Stimulated activated CD8-positive, alpha-beta memory T cell treated with anti-CD3 and anti-CD28 coated beads, Interleukin-15, amount 100 ng/mL, for 48 hours (primary cell): Measurements from ENCODE around the gene SLC16A12.
"Not testable (repeated sequence)": the region's sequence is repeated elsewhere in the genome, so short reads cannot be mapped to it uniquely, and the experiment has no call there.

Experiments
- DNase-seq, 2 donors: peaks; one replicate each; pipeline ENCODE4 v3.0.0-alpha.2; 2020; ENCODE audit warnings: low read depth in 2 of 2

SLC16A12 gene

GRCh38 chr10:89548673-89549072 is 13.3 kb upstream of the SLC16A12 start:
- no peak for DNase-seq

- DNase-seq: no peak
Measured at GRCh38 chr10:89547853-89548513, 12.6 kb upstream of the SLC16A12 start.

GRCh38 chr10:89546651-89547050 is 11.3 kb upstream of the SLC16A12 start:
- not testable (repeated sequence) for DNase-seq

- DNase-seq: no peak
Measured at GRCh38 chr10:89543841-89544240, 8.4 kb upstream of the SLC16A12 start.

- DNase-seq: no peak
Measured at GRCh38 chr10:89540420-89540949, 5.1 kb upstream of the SLC16A12 start.

GRCh38 chr10:89537364-89537763 is 2.0 kb upstream of the SLC16A12 start:
- no peak for DNase-seq

GRCh38 chr10:89536013-89536354 is 590 bp upstream of the SLC16A12 start:
- no peak for DNase-seq

- DNase-seq: no peak
Measured at GRCh38 chr10:89534826-89535166, 598 bp downstream of the SLC16A12 start.

- no peak for DNase-seq
Measured at GRCh38 chr10:89532476-89532875, 2.9 kb downstream of the SLC16A12 start.

- no peak for DNase-seq
Measured at GRCh38 chr10:89531359-89531758, 4.0 kb downstream of the SLC16A12 start.

- not testable (repeated sequence) for DNase-seq
Measured at GRCh38 chr10:89529711-89530110, 5.7 kb downstream of the SLC16A12 start.

GRCh38 chr10:89526358-89526757 is 9.0 kb downstream of the SLC16A12 start:
- no peak for DNase-seq

- DNase-seq: no peak
Measured at GRCh38 chr10:89525556-89525955, 9.8 kb downstream of the SLC16A12 start.

- DNase-seq: no peak
Measured at GRCh38 chr10:89524279-89524678, 11.1 kb downstream of the SLC16A12 start.

- DNase-seq: no peak
Measured at GRCh38 chr10:89523274-89523673, 12.1 kb downstream of the SLC16A12 start.

GRCh38 chr10:89522463-89522862 is 12.9 kb downstream of the SLC16A12 start:
- no peak for DNase-seq

GRCh38 chr10:89521368-89521767 is 14.0 kb downstream of the SLC16A12 start:
- DNase-seq: no peak

GRCh38 chr10:89520706-89521105 is 14.7 kb downstream of the SLC16A12 start:
- DNase-seq: no peak

- no peak for DNase-seq
Measured at GRCh38 chr10:89518876-89519842, 16.2 kb downstream of the SLC16A12 start.

GRCh38 chr10:89518108-89518507 is 17.3 kb downstream of the SLC16A12 start:
- DNase-seq: no peak

- no peak for DNase-seq
Measured at GRCh38 chr10:89516149-89516832, 19.1 kb downstream of the SLC16A12 start.
